ENCODE results near the gene DMBX1.
A peak's percentile ranks its signal among the peaks of the same experiment; 100 is the strongest.

DMBX1 gene

DNA sequence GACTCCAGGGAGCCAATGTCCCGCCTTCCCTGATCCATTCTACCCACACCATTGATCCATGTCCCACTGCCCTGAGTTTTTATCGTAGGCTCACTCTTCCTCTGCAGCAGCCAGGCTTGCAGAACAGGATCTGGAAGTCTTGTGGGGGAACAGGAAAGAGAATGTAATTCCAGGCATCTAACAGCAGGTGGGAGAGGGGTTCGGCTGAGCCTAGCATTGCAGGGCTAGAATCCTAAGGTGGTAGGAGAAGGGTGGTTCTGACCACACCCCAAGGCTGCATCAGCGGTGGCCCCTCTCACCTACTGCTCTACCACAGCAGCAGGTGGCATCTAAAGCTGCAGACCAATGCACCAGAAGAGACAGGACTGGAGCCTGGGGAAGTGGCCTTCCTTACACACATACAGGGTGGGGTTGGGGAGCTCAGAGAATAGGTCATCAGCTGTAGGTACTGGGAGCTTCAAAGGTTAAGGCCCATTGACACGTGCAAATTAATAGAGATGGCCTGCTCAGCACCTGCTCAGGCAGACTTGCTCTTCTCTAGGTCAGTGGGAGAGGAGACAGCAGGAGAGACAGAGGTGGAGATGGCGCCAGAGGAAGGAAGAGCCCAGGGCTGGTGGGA lies 41.3 kb downstream of the DMBX1 start:
- H2AFZ ChIP-seq (ENCODE audit: low read length): no peak overlapping the region
- no peak overlapping the region for H3K4me3 ChIP-seq (ENCODE audit: low read depth, low read length, poor library complexity, severe bottlenecking)
- no peaks in the 10 kb centered on the region for H3K9me3 ChIP-seq (ENCODE audit: low read length)
- H3K27ac ChIP-seq (ENCODE audit: low read depth, low read length, poor library complexity, severe bottlenecking): no peak overlapping the region
- no peaks in the 10 kb centered on the region for H3K79me2 ChIP-seq (ENCODE audit: insufficient read depth, low read length)
- no peaks in the 10 kb centered on the region for H3K9me2 ChIP-seq (ENCODE audit: low read depth, low read length)
- TF ChIP-seq EZH2 (IDR thresholded peaks at IDR 0.05; ENCODE audit: borderline replicate concordance, low read length): no peak
- TF ChIP-seq, protein P1, sequence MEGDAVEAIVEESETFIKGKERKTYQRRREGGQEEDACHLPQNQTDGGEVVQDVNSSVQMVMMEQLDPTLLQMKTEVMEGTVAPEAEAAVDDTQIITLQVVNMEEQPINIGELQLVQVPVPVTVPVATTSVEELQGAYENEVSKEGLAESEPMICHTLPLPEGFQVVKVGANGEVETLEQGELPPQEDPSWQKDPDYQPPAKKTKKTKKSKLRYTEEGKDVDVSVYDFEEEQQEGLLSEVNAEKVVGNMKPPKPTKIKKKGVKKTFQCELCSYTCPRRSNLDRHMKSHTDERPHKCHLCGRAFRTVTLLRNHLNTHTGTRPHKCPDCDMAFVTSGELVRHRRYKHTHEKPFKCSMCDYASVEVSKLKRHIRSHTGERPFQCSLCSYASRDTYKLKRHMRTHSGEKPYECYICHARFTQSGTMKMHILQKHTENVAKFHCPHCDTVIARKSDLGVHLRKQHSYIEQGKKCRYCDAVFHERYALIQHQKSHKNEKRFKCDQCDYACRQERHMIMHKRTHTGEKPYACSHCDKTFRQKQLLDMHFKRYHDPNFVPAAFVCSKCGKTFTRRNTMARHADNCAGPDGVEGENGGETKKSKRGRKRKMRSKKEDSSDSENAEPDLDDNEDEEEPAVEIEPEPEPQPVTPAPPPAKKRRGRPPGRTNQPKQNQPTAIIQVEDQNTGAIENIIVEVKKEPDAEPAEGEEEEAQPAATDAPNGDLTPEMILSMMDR (IDR thresholded peaks at IDR 0.05; ENCODE audit: low read length): no peak
- H3K27me3 ChIP-seq (ENCODE audit: insufficient read depth, low read length): peaks cover 7% of the 10 kb centered on the region; the same call in 1 of the 2 replicates
- no peaks in the 10 kb centered on the region for H4K20me1 ChIP-seq (ENCODE audit: insufficient read depth, low read length)
- no peak overlapping the region for H3K4me2 ChIP-seq (ENCODE audit: low read length)
- no peaks in the 10 kb centered on the region for H3K4me1 ChIP-seq (ENCODE audit: insufficient read depth, low read length, severe bottlenecking)
- H3K9ac ChIP-seq (ENCODE audit: low read length): no peak overlapping the region
- no peaks in the 10 kb centered on the region for H3K36me3 ChIP-seq (ENCODE audit: insufficient read depth, low read length)
- H3F3A ChIP-seq (ENCODE audit: insufficient read depth, low read length): no peaks in the 10 kb centered on the region

DNA sequence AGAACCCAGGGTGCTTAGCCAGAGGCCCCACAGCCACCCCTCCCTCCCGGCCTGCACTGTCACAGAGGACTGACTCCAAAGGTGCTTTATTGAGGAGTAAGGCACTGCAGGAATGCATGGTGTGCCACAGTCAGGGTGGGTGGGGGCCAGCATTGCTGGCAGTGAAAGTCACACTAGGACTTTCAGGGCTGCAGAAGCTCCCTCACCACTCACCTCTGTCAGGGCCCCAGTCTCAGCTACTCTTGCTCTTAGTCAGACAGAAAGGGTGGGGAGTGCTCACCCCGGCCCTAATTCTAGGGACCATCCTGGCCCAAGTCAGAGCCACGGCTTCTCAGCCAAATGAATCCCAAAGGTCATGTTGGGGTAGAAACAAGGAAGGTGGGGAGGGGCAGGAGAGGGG lies 42.5 kb downstream of the DMBX1 start:
- Histone ChIP-seq H3K27me3 (ENCODE audit: insufficient read depth, low read length) (peaks cover 7% of the 10 kb centered on the region; the same call in 1 of the 2 replicates), H3K4me3 (ENCODE audit: low read depth, low read length, poor library complexity, severe bottlenecking) (no peak overlapping the region), H3K9ac (ENCODE audit: low read length) (no peak overlapping the region), H3K79me2 (ENCODE audit: insufficient read depth, low read length) (no peaks in the 10 kb centered on the region), H3K9me2 (ENCODE audit: low read depth, low read length) (no peaks in the 10 kb centered on the region), H3K9me3 (ENCODE audit: low read length) (no peaks in the 10 kb centered on the region), H3K4me2 (ENCODE audit: low read length) (no peak overlapping the region), H3K4me1 (ENCODE audit: insufficient read depth, low read length, severe bottlenecking) (no peaks in the 10 kb centered on the region), H3K36me3 (ENCODE audit: insufficient read depth, low read length) (no peaks in the 10 kb centered on the region; the same call in 1 of the 2 replicates), H3F3A (ENCODE audit: insufficient read depth, low read length) (no peaks in the 10 kb centered on the region), H2AFZ (ENCODE audit: low read length) (no peak overlapping the region), H3K27ac (ENCODE audit: low read depth, low read length, poor library complexity, severe bottlenecking) (no peak overlapping the region), H4K20me1 (ENCODE audit: insufficient read depth, low read length) (no peaks in the 10 kb centered on the region)
- TF ChIP-seq, protein P1 (IDR thresholded peaks at IDR 0.05; ENCODE audit: low read length): no peak
- TF ChIP-seq EZH2 (IDR thresholded peaks at IDR 0.05; ENCODE audit: borderline replicate concordance, low read length): no peak

DNA sequence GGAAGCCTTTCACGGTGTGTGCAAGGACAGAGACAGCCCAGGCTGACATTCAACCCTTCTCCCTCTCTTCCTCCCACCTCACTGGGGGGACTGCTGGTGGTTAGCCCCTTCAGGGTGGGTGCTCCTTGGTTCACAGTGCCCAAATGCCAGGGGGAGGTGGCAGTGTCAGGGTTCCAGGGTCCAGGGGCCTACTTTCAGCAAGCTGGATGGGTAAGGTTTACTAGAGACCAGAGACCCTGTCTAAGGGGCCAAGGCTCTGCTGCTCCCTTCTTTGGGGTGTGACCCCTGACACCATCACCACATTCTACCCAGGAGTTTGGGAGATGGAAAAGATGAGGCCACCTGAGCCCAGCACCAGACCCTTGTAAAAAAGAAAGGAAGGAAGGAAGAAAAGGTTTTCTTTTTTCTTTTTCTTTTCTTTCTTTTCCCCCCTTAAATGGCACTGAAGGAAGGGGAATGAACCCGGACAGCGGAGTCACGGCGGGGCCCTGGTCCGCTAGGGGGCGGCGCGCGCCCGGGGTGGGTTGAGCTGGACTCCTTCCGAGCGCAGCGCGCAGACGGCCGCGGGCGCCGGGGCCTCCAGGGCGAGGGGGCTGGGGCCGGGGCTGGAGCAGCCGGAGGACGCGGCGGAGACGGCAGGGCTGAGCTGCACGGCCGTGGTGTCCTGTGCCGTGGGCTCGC lies 43.0 kb downstream of the DMBX1 start:
- H3K4me2 ChIP-seq (ENCODE audit: low read length): no peak overlapping the region
- no peaks in the 10 kb centered on the region for H4K20me1 ChIP-seq (ENCODE audit: insufficient read depth, low read length)
- H3K9ac ChIP-seq (ENCODE audit: low read length): no peak overlapping the region
- H3K9me3 ChIP-seq (ENCODE audit: low read length): no peaks in the 10 kb centered on the region
- H3K27ac ChIP-seq (ENCODE audit: low read depth, low read length, poor library complexity, severe bottlenecking): no peak overlapping the region
- H3K79me2 ChIP-seq (ENCODE audit: insufficient read depth, low read length): no peaks in the 10 kb centered on the region
- H3K9me2 ChIP-seq (ENCODE audit: low read depth, low read length): no peaks in the 10 kb centered on the region
- H3K4me1 ChIP-seq (ENCODE audit: insufficient read depth, low read length, severe bottlenecking): no peaks in the 10 kb centered on the region
- peaks cover 7% of the 10 kb centered on the region; the same call in 1 of the 2 replicates for H3K27me3 ChIP-seq (ENCODE audit: insufficient read depth, low read length)
- no peaks in the 10 kb centered on the region; the same call in 1 of the 2 replicates for H3K36me3 ChIP-seq (ENCODE audit: insufficient read depth, low read length)
- TF ChIP-seq EZH2 (IDR thresholded peaks at IDR 0.05; ENCODE audit: borderline replicate concordance, low read length): no peak
- TF ChIP-seq, protein P1 (IDR thresholded peaks at IDR 0.05; ENCODE audit: low read length): peak; percentile 59
- H3K4me3 ChIP-seq (ENCODE audit: low read depth, low read length, poor library complexity, severe bottlenecking): no peak overlapping the region
- H3F3A ChIP-seq (ENCODE audit: insufficient read depth, low read length): no peaks in the 10 kb centered on the region
- no peak overlapping the region for H2AFZ ChIP-seq (ENCODE audit: low read length)
